Measurements from ENCODE around the gene ROR2. TPM values are rescaled to one million over a fixed set of nuclear protein-coding genes. Genes with fewer than 3 reads are reported as not detected.
A peak's percentile ranks its signal among the peaks of the same experiment; 100 is the strongest.
"Not testable (repeated sequence)": the region's sequence is repeated elsewhere in the genome, so short reads cannot be mapped to it uniquely, and the experiment has no call there.

Gene ROR2
- polyA plus RNA-seq, 3 donors, result 16.4 to 20.6 (median 20.5) TPM

DNA sequence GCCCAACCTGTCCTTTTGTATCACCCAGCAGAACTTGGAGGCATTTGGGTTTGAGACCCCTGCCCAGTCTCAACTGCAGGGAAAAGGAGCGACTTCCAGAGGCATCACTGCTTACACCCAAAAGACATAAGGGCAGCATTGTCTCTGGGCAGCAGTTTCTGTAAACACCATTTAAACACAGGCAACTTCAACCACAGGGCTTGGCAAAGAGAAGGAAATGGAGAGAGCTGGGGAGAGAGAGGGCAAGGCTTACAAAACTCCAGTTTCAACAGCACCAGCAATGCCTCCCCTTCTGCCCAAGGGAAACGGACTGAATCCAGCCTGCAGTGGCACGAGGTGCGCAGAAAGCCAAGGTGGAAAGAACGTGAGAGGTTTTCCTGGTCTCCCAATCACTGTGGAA is 147.6 kb downstream of the ROR2 start:
- DNase-seq, result no peak

DNA sequence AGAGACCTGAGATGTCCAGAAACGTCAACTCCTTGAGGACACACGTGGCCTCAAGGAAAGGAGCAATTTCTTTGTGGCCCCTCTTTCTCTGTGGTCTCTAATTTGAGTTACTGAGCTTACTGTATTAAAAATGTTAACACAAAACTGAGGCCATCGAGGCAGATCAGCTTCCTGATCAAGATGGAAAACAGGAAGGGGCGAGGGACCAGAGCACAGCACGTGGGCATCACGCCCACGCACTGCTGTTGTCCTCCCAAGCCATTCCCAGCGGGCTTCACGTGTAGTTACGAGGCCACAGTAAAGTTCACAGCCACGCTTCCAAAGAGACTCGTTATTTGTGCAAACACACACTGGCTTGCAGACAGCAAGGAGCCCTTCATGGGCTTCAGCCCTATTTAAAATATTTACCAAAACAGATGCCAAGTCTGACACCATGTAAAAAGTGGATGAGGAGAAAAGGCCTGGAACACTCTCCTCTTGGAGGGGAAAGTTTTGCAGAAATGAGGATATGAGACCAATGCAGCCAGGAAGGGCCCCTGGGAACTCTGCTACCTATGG is 149.5 kb downstream of the ROR2 start:
- DNase-seq, result no peak

DNA sequence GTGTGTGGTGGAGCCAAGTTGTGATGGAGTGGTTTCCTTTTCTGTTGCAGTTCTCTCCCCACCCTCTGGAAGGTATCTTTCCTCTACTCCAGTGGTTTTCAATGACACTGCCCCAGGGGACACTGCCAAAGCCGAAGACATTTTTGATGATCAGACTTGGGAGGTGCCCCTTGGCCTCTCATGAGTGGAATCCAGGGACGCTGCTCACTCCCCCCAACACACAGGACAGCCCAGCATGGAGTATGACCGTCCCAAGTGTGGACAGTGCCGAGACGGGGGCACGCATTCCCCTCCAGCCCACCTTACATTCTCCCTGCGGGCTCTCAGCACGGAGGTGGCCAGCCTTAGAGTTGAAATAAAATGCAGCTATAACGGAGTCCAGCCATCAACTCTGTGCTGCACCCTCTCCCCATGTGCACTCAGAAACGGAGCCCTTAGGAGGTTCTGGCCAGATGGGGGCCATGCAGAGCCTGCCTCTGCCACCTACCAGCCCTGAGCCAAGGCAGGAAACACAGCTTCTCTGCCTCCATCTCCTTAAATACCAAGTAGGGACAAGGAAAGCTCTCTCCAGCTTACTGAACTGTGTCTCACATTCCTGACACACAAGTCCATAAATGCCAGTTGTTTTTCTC is 150.8 kb downstream of the ROR2 start:
- no peak for DNase-seq

DNA sequence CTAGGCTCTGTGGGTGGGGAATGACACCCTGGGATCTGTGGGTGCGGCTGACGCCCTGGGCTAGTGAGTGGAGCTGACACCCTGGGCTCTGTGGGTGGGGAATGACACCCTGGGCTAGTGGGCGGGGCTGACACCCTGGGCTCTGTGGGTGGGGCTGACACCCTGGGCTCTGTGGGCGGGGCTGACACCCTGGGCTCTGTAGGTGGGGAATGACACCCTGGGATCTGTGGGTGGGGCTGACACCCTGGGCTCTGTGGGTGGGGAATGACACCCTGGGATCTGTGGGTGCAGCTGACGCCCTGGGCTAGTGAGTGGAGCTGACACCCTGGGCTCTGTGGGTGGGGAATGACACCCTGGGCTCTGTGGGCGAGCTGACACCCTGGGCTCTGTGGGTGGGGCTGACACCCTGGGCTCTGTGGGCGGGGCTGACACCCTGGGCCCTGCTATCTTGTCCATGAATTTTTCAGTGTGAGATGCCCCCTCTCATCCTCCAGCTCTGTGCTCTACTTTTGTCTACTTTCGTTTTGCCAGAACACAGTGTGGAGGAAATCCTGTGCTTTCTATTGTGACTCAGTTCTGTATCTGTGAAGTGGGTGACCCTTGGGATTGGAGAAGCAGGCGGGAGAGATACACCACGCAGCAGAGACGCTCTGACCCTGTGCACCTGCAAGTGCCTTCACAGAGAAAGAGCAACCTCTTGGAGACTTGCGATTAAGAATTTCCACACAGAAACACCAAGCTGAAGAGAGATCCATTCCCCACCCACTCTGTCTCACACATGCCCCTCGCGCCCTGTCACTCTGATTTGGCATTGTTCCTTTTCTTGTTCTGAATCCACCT is 151.5 kb downstream of the ROR2 start:
- DNase-seq, result not testable (repeated sequence)

DNA sequence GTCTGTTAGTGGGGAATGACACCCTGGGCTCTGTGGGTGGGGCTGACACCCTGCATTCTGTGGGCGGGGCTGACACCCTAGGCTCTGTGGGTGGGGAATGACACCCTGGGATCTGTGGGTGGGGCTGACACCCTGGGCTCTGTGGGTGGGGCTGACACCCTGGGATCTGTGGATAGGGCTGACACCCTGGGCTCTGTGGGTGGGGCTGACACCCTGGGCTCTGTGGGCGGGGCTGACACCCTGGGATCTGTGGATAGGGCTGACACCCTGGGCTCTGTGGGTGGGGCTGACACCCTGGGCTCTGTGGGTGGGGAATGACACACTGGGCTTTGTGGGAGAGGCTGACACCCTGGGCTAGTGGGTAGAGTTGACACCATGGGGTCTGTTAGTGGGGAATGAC is 152.5 kb downstream of the ROR2 start:
- not testable (repeated sequence) for DNase-seq

DNA sequence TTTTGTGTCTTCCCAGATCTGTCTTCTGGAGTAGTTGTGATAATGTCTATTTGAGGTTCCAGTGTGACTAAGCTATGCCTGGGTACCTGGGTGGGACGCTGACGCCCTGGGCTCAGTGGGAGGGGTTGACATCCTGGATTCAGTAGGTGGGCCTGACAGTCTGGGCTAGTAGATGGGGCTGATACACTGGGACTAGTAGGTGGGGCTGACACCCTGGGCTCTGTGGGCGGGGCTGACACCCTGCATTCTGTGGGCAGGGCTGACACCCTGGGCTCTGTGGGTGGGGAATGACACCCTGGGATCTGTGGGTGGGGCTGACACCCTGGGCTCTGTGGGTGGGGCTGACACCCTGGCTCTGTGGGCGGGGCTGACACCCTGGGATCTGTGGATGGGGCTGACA is 153.5 kb downstream of the ROR2 start:
- DNase-seq, result not testable (repeated sequence)

DNA sequence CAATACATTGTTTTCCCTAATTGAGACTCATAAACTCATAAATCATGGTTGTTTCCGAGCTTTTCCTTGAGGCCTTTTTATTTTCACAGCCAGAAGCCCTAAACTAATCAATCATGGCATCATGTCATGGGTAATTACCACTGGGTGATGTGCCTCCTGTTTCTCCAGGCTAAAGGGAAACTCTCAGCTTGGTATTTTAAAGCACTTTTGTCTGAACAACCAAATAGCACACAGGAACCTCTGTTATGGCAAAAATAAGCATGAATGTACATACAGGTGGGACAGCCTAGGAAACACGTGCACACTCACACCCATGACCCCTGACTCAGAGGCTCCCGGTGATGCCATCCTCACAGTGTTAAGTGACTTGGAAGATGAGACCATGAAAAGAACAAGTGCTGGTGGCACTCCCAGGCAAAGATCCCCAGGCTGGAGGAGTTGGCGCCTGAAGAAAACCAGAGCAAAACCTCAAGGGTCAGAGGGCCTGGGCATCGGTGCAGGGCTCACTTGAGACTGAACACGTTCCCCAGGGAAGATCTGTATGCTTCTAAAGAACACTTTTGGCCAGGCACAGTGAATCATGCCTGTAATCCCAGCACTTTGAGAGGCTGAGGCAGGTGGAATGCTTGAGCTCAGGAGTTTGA is 154.3 kb downstream of the ROR2 start:
- peak; percentile 76 for DNase-seq

DNA sequence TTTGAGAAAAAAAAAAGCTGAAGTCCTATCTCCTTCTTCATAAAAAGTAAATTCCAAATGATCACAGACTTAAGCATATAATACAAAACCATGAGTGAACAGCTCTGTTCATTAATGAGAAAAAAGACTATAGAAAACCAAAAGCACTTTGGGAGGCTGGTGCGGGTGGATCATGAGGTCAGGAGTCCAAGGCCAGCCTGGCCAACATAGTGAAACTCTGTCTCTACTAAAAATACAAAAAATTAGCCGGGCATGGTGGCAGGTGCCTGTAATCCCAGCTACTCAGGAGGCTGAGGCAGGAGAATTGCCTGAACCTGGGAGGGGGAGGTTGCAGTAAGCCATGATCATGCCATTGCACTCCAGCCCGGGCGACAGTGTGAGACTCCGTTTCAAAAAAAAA is 156.7 kb downstream of the ROR2 start:
- not testable (repeated sequence) for DNase-seq

DNA sequence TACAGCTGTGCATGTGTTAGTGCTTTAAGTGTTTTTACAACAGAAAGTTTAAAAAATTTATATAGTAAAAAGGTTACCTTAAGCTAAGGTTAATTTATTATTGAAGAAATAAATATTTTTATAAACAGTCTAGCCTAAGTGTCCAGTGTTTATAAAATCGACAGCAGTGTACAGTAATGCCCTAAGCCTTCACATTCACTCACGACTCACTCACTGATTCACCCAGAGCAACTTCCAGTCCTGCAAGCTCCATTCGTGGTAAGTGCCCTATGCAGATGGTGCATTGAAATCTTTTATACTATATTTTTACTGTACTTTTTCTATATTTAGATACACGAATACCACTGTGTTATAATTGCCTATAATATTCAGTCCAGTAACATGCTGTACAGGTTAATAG is 159.1 kb downstream of the ROR2 start:
- no peak for DNase-seq

DNA sequence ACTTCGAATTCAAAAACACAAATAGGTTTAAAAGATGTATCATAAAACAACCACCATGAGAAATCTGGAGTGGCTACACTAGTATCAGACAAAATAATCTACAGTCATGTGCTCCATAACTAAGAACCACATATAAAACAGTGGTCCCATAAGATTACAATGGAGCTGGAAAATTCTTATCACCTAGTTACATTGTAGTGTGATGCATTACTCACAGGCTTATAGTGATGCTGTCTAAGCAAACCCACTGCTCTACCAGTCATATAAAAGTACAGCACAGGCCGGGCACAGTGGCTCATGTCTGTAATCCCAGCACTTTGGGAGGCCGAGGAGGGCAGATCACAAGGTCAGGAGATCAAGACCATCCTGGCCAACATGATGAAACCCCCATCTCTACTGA is 160.1 kb downstream of the ROR2 start:
- DNase-seq, result no peak

DNA sequence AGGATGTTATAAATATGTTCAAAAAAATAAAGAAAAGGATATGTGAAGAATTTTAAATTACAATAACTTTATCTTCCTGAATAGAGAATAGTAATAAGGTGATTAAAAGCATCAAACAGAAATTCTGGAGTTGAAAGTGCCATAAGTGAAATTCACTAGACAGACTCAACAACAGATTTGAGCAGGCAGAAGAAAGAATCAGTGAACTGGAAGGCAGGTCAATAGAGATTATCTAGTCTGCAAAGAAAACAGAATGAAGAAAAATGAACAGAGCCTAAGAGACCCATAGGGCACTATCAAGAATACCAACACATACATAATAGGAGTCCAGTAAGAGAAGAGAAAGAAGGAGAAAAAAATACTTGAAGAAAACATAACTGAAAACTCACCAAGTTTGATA is 162.1 kb downstream of the ROR2 start:
- DNase-seq, result no peak

DNA sequence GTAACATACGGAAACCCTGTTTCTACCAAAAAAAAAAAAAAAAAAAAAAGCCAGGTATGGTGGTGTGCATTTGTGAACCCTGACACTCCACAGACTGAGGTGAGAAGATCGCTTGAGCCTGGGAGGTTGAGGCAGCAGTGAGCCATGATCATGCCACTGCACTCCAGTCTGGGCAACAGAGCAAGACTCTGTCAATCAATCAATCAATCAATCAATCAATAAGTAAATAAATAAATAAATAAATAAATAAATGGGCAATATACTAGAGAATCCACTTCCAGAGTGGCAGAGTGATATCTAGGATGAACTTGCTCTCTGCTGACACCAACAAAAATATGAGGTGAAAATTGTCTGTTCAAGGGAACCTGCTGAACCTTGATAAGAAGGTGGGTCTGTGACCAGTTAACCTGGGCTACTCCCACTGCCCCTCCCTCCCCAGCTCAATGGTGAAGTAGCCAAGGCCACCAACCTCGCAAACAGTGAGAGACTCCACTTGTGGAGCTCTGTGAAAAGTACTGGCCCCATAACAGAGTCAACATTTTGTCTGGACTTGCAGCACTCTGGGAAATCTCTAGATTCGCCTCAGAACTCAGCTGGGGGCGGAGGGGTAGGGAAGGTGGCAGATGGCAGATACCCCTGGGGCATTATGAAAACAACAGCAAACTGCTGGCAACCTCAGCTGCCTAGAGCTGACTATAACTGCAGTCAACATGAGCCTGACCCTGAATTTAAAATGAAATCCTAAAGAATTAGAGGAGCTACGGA is 163.7 kb downstream of the ROR2 start:
- DNase-seq, result no peak

DNA sequence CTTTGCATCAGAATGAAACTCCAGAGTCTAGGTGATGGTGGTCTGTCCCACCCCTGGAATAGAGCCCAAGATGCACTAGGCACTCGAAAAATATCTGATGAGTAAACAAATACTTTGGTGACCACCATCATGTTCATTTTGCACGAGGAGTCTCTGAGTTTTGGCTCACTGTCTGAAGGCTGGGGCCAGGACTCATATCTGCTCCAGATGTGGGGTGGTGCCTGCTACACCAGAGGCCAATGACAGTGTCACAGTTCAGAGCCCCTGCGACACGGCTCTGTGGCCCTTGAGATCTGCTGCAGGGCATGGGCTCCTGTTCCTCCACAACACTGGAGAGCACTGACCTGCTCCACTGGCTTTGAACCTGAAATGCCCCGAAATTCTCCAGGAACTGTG is 164.6 kb downstream of the ROR2 start:
- no peak for DNase-seq

DNA sequence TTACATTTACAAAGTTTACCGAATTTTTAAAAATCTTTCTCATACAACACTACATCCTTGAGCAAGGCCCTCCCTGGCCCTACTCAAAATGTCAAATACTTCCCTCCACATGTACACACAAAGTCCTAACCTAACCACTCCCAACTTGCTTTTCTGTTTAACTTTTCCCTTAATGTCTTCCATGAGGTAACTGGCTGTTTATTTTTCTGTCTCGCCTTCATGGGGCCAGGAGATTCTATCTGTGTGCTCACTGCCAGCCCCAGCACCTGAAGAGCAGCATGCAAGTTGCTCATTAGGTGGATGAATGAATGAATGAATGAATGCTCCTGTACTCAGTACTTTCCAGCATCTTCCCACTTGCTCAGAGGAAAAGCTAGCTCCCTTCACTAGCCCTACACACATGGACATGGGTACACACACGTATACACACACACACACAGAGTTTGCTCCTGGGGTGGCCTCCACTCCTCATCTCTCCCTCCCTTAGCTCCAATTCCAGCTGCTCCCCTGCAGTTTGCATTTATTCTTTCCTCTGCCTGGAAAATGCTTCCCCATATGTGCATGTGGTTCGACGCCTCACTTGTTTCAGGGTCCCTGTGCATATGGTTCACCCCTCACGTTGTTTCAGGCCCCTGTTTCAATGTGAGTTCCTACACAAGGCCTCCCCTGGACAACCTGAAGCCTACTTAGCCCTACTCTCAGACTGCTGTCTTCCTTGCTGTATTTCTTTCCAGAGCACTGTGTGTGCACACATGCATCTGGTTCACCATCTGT is 165.2 kb downstream of the ROR2 start:
- no peak for DNase-seq

DNA sequence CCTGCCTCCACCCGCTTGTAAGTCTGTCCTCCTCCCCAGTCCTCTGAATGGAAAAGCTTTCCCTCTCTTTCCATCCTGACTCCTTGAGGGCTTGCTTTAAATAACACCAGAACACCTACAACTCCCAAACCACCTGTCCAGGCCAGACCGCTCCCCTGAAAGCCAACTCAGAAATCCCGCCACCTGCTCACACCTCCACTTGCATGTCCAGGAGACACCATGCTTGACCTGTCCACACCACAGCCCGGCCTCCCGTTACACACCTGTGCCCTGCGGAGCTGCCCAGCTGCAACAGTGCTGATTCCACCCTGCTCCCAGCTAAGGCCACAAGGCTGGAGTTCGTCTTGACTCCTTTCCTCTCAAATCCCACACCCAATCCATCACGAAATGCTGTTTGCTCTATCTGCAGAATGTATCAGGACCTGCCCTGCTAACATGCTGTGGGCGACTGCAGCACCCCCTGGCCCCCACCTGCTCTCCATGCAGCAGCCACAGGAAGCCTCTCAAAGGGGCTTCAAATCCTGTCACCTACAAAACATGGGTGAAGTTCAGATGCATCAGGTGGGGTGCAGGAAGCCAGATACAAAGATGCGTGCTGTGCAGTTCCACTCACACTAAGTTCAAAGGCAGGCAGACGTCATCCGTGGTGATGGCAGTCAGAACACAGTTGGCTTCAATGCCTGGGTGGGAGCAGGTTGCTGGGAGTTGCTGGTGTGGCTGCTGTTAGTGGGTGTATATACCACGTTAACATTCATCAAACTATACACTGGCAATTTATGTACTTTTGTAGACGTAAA is 166.0 kb downstream of the ROR2 start:
- no peak for DNase-seq

DNA sequence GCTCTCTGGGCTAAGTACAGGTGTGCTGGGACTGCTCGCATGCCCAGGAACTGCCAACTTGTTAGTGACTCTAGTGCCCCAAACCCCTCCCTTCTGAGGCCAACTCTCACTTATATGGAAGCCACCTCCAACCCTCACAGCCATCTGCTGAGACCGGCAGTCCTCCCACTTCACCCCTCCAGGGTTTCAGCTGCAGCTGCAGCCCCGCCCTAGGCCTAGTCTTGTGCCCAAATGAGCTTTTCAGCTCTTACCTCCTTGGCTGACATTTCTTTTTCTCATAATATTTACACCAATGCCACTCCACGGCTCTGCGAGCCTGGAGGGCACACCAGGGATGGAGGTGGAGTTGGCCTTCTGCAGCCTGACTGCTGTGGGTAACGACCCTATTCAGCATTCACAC is 166.6 kb downstream of the ROR2 start:
- DNase-seq, result no peak

DNA sequence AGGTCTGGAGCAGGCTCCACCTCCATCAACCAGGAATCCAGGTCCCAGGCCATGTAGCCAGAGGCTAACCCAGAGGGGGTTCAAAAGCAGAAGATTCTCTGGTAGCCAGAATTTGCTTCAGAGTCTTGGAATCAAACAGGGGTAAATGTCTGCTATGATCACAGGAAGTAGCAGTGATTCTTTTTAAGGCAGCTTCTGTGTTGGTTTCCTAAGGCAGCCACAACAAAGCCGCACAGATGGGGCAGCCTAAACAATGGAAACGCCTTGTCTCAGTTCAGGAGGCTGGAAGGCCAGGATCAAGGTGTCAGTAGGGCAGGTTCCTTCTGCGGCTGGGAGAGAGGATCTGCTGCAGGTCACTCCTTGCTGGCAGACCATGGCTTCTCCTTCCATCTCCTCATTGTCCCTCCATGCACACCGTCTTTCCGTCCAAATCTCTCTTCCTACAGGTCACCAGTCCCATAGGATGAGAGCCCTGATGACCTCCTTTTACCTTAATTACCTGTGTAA is 167.3 kb downstream of the ROR2 start:
- no peak for DNase-seq

DNA sequence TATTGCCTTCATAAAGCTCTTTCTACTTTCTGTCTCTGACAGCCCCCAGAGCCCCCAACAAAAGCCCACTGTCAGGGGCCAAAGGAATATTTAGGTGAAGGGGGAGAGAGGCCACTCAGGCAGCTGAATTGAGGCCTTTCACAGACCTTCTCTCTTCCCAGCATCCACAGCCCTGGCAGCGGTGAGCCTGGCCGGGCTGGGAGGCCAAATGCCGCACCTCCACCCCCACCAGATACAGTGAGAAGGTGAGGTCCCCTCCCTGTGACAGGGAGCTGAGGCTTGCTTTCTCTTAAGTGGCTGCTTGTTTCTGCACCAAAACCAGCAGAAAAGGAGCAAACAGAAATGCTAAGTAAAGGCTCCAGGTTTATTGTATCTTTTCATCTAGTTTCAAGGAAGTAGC is 168.1 kb downstream of the ROR2 start:
- DNase-seq, result no peak

DNA sequence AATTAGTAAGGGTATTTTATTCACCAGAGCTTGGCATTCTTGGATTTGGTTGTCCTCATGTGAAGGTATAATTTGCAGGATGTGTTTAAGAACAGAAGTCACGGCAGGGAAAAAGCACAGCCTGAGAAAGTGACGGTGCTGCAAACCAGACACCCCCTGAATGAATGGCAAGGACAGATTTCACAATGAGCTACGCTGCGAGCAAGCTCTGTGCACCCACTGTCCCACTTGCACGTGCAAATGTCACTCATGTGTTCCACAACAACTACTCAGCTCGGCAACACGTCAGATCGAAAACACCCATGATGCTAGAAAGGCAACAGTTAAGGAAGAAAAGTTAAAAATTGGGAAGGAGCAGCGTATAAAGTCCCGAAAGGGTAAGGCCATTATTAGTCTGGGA is 168.9 kb downstream of the ROR2 start:
- no peak for DNase-seq

DNA sequence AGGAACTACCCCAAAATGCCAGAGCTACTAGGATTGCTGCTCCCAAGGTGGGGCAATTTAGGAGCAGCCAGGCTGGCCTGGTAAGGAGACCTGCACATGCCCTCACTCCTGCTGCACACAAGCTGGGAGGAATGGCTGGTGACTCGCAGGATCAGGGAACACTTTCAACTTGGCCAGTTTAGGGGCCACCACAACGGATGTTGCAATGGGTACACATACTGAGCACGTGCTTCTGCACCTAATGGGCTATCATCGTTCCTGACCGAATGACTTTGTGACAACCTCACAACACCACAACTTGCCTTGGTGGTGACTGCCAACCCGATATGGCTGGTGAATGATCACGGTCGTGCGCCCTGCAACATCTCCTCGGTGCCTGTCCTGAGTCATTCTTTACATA is 172.0 kb downstream of the ROR2 start:
- DNase-seq, result no peak

Measured in renal pelvis (tissue), 4 donors.